CD4-positive, alpha-beta T cell treated with Interleukin-10 for 1 hour (primary cell): Measurements from ENCODE around the gene ITGB7.
"Not testable (repeated sequence)": the region's sequence is repeated elsewhere in the genome, so short reads cannot be mapped to it uniquely, and the experiment has no call there.

ENCODE experiments used
- DNase-seq: peaks from one replicate; pipeline ENCODE4 v3.0.0-alpha.2; 2020

ITGB7 gene

GRCh38 chr12:53217051-53217930 lies 10.2 kb upstream of the ITGB7 start:
- peak; percentile 53 for DNase-seq

GRCh38 chr12:53215497-53215896 lies 8.4 kb upstream of the ITGB7 start:
- DNase-seq: no peak

GRCh38 chr12:53214687-53215455 lies 7.8 kb upstream of the ITGB7 start:
- DNase-seq: no peak

- no peak for DNase-seq
Observed at GRCh38 chr12:53214221-53214620, 7.2 kb upstream of the ITGB7 start.

- DNase-seq: peak; percentile 84
Observed at GRCh38 chr12:53213348-53213747, 6.3 kb upstream of the ITGB7 start.

GRCh38 chr12:53212931-53213330 lies 5.9 kb upstream of the ITGB7 start:
- DNase-seq: no peak

- peak; percentile 33 for DNase-seq
Observed at GRCh38 chr12:53211476-53212381, 4.7 kb upstream of the ITGB7 start.

- no peak for DNase-seq
Observed at GRCh38 chr12:53210843-53211242, 3.8 kb upstream of the ITGB7 start.

GRCh38 chr12:53208877-53209463 lies 1.9 kb upstream of the ITGB7 start:
- peak; percentile 46 for DNase-seq

- DNase-seq: no peak
Observed at GRCh38 chr12:53208435-53208834, 1.4 kb upstream of the ITGB7 start.

GRCh38 chr12:53205747-53206419 lies 1.2 kb downstream of the ITGB7 start:
- DNase-seq: peak; percentile 56

- DNase-seq: no peak
Observed at GRCh38 chr12:53204351-53204750, 2.7 kb downstream of the ITGB7 start.

- DNase-seq: not testable (repeated sequence)
Observed at GRCh38 chr12:53202316-53202715, 4.7 kb downstream of the ITGB7 start.

- DNase-seq: no peak
Observed at GRCh38 chr12:53201639-53202038, 5.4 kb downstream of the ITGB7 start.

GRCh38 chr12:53201177-53201541 lies 5.9 kb downstream of the ITGB7 start:
- DNase-seq: no peak

GRCh38 chr12:53200458-53201176 lies 6.4 kb downstream of the ITGB7 start:
- no peak for DNase-seq

GRCh38 chr12:53200107-53200457 lies 7.0 kb downstream of the ITGB7 start:
- no peak for DNase-seq

- no peak for DNase-seq
Observed at GRCh38 chr12:53199700-53200099, 7.4 kb downstream of the ITGB7 start.

- DNase-seq: peak; percentile 47
Observed at GRCh38 chr12:53198486-53199110, 8.5 kb downstream of the ITGB7 start.

- DNase-seq: no peak
Observed at GRCh38 chr12:53197011-53197640, 9.9 kb downstream of the ITGB7 start.
